NCI-H1048 (cell line): Measurements from ENCODE around the gene FBXO2.
"Not testable (repeated sequence)": the region's sequence is repeated elsewhere in the genome, so short reads cannot be mapped to it uniquely, and the experiment has no call there.

Experiments
- DNase-seq: peaks from one replicate; lab custom pipeline; 2025; lab: John Stamatoyannopoulos, UW

FBXO2 gene

GRCh38 chr1:11652203-11652780, 1.9 kb downstream of the FBXO2 start:
- DNase-seq, result no peak

- no peak for DNase-seq
These were observed 3.2 kb downstream of the FBXO2 start for GRCh38 chr1:11651017-11651416.

GRCh38 chr1:11650331-11650991, 3.8 kb downstream of the FBXO2 start:
- no peak for DNase-seq

- DNase-seq, result no peak
These were observed 4.5 kb downstream of the FBXO2 start for GRCh38 chr1:11649624-11650330.

GRCh38 chr1:11649237-11649623, 5.0 kb downstream of the FBXO2 start:
- DNase-seq, result no peak

GRCh38 chr1:11648732-11649158, 5.5 kb downstream of the FBXO2 start:
- no peak for DNase-seq

- no peak for DNase-seq
These were observed 6.2 kb downstream of the FBXO2 start for GRCh38 chr1:11648039-11648438.

- DNase-seq, result no peak
These were observed 6.9 kb downstream of the FBXO2 start for GRCh38 chr1:11647333-11647732.

- no peak for DNase-seq
These were observed 7.9 kb downstream of the FBXO2 start for GRCh38 chr1:11646317-11646716.

- no peak for DNase-seq
These were observed 8.5 kb downstream of the FBXO2 start for GRCh38 chr1:11645670-11646265.

GRCh38 chr1:11645270-11645669, 9.0 kb downstream of the FBXO2 start:
- no peak for DNase-seq

GRCh38 chr1:11643782-11644181, 10.4 kb downstream of the FBXO2 start:
- DNase-seq, result no peak

- not testable (repeated sequence) for DNase-seq
These were observed 11.7 kb downstream of the FBXO2 start for GRCh38 chr1:11642418-11643017.

GRCh38 chr1:11641776-11642305, 12.4 kb downstream of the FBXO2 start:
- no peak for DNase-seq

- no peak for DNase-seq
These were observed 13.3 kb downstream of the FBXO2 start for GRCh38 chr1:11640944-11641343.

- DNase-seq, result no peak
These were observed 14.1 kb downstream of the FBXO2 start for GRCh38 chr1:11640101-11640500.

GRCh38 chr1:11639372-11639771, 14.9 kb downstream of the FBXO2 start:
- no peak for DNase-seq

GRCh38 chr1:11638121-11638520, 16.1 kb downstream of the FBXO2 start:
- no peak for DNase-seq

- DNase-seq, result no peak
These were observed 19.6 kb downstream of the FBXO2 start for GRCh38 chr1:11634365-11635192.

GRCh38 chr1:11629184-11630016, 24.8 kb downstream of the FBXO2 start:
- no peak for DNase-seq
